MM.1S (cell line): ENCODE measurements around the gene ATP13A3.

ENCODE experiments used
- CTCF ChIP-seq: fragments of 300-600 bp; sonication (generic); IDR thresholded peaks from 2 replicates; pipeline ENCODE4 v1.5.1; 2016; ENCODE audit warnings: antibody characterized with exemption, low read length, mixed read lengths
- EZH2 ChIP-seq: fragments of 300-600 bp; sonication (generic); optimal IDR thresholded peaks from 2 replicates; pipeline ENCODE3; 2017; ENCODE audit warnings: low read depth, mild to moderate bottlenecking, antibody characterized with exemption, low read length, mixed read lengths
- EZH2phosphoT487 ChIP-seq: fragments of 300-600 bp; sonication (generic); IDR thresholded peaks from 2 replicates; pipeline ENCODE4 v1.6.1; 2018; ENCODE audit warnings: antibody characterized with exemption, low read length

GRCh38 chr3:194504861-194505260, 18.1 kb upstream of the ATP13A3 start:
- no peak for TF ChIP-seq CTCF
- no peak for TF ChIP-seq EZH2
- TF ChIP-seq EZH2phosphoT487, result no peak
